GM19455 (cell line): ENCODE data around the gene GPC1.

Experiments
- ATAC-seq: cut with Tn5 transposase; IDR thresholded peaks from one replicate; pipeline ENCODE4 v1.9.1; 2021; ENCODE audit not compliant: unreplicated experiment

Gene GPC1

GRCh38 chr2:240411261-240412160 is 24.0 kb upstream of the GPC1 start:
- no peak for ATAC-seq

- no peak for ATAC-seq
Measured at GRCh38 chr2:240412211-240412861, 23.1 kb upstream of the GPC1 start.

GRCh38 chr2:240412975-240413812 is 22.3 kb upstream of the GPC1 start:
- no peak for ATAC-seq

GRCh38 chr2:240413813-240414429 is 21.5 kb upstream of the GPC1 start:
- ATAC-seq: no peak

- no peak for ATAC-seq
Measured at GRCh38 chr2:240416821-240417220, 18.6 kb upstream of the GPC1 start.

- no peak for ATAC-seq
Measured at GRCh38 chr2:240418311-240418710, 17.2 kb upstream of the GPC1 start.

- ATAC-seq: no peak
Measured at GRCh38 chr2:240419271-240419670, 16.2 kb upstream of the GPC1 start.

GRCh38 chr2:240419723-240420122 is 15.7 kb upstream of the GPC1 start:
- ATAC-seq: no peak

- ATAC-seq: no peak
Measured at GRCh38 chr2:240420206-240421104, 15.0 kb upstream of the GPC1 start.

GRCh38 chr2:240421381-240421780 is 14.1 kb upstream of the GPC1 start:
- ATAC-seq: no peak

- ATAC-seq: no peak
Measured at GRCh38 chr2:240422658-240423329, 12.7 kb upstream of the GPC1 start.

- ATAC-seq: no peak
Measured at GRCh38 chr2:240423788-240424191, 11.7 kb upstream of the GPC1 start.

- no peak for ATAC-seq
Measured at GRCh38 chr2:240424341-240425235, 10.9 kb upstream of the GPC1 start.

GRCh38 chr2:240425236-240425615 is 10.2 kb upstream of the GPC1 start:
- ATAC-seq: no peak

- no peak for ATAC-seq
Measured at GRCh38 chr2:240425697-240426096, 9.8 kb upstream of the GPC1 start.

- no peak for ATAC-seq
Measured at GRCh38 chr2:240426845-240427721, 8.4 kb upstream of the GPC1 start.

GRCh38 chr2:240427729-240428128 is 7.7 kb upstream of the GPC1 start:
- no peak for ATAC-seq

GRCh38 chr2:240428245-240428644 is 7.2 kb upstream of the GPC1 start:
- ATAC-seq: no peak
